ENCODE measurements around the gene JAML.

Gene JAML

DNA sequence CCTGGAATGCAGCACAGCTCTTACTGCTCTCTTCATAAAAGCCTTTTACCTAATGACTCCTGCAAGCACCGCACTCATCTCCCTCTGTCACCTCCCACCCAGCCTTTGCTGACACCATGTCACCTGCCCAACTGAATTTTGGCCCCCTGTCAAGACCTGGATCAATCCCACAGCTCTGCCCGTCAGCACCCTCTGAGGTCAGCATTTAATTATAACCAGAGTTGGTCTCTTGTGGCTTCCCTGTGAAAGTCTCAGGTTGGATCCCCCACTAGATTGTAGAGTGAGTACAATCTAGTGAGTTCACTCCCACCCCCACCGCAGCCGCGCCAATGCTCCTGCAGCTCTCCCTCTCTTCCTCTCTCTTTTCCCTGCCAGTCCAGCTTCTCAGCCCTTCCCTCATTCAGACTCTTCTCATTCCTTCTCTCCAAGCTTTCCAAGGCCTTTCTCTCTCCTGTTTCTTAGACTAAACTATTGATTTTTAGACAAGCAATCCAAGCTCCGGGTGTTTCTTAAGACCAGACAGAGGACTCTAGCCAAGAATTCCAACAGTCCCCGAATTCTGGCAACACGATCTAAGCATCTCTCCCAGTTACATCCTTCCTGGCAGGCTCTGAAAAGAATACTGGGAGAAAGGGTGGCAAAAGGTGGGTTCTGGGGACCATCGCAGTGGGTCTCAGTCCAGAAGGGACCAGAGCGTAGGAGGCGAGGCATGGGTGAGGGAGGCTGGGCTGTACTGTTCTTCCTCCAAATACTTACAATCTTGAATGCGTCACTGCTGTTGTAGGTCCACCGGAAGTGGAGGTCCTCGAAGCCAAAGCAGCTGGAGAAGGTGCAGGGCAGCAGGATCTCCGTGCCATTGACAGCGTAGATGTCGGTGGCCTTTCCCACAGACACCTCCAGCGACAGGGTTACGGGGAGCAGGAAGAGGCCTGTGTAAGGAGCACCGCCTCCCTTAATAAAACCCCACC, 80.2 kb downstream of the JAML start:
- TF ChIP-seq, protein P1, sequence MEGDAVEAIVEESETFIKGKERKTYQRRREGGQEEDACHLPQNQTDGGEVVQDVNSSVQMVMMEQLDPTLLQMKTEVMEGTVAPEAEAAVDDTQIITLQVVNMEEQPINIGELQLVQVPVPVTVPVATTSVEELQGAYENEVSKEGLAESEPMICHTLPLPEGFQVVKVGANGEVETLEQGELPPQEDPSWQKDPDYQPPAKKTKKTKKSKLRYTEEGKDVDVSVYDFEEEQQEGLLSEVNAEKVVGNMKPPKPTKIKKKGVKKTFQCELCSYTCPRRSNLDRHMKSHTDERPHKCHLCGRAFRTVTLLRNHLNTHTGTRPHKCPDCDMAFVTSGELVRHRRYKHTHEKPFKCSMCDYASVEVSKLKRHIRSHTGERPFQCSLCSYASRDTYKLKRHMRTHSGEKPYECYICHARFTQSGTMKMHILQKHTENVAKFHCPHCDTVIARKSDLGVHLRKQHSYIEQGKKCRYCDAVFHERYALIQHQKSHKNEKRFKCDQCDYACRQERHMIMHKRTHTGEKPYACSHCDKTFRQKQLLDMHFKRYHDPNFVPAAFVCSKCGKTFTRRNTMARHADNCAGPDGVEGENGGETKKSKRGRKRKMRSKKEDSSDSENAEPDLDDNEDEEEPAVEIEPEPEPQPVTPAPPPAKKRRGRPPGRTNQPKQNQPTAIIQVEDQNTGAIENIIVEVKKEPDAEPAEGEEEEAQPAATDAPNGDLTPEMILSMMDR (conservative IDR thresholded peaks at IDR 0.05; ENCODE audit: low read depth, low read length): no peak
- DNase-seq (ENCODE audit: low read depth): no peak
- no peak overlapping the region for H3K4me3 ChIP-seq (ENCODE audit: low read depth, low read length)
